Lower lobe of right lung (tissue), 2 donors: Measurements from ENCODE around the gene KTN1. TPM values are rescaled to one million over a fixed set of nuclear protein-coding genes. Genes with fewer than 3 reads are reported as not detected.
A peak's percentile ranks its signal among the peaks of the same experiment; 100 is the strongest.

Experiments used
- ATAC-seq, 2 donors: fragments of 200-7000 bp; cut with Tn5 transposase; one replicate each; pipeline ENCODE4 v1.9.1; 2020 to 2022; ENCODE audit warnings: mild to moderate bottlenecking in 2 of 2, moderate library complexity in 2 of 2
- DNase-seq: peaks from one replicate; pipeline ENCODE4 v3.0.0-alpha.2; 2020
- H3K27ac ChIP-seq: fragments of 200-600 bp; one replicate; pipeline ENCODE4 v1.8.0; 2022
- H3K27me3 ChIP-seq: fragments of 200-600 bp; one replicate; pipeline ENCODE4 v1.8.0; 2022; ENCODE audit warnings: low read depth
- H3K36me3 ChIP-seq: fragments of 200-600 bp; one replicate; pipeline ENCODE4 v1.8.0; 2022; ENCODE audit warnings: mild to moderate bottlenecking
- H3K4me1 ChIP-seq: fragments of 200-600 bp; one replicate; pipeline ENCODE4 v1.8.0; 2022
- H3K4me3 ChIP-seq: fragments of 200-600 bp; one replicate; pipeline ENCODE4 v1.8.0; 2022; ENCODE audit warnings: mild to moderate bottlenecking
- H3K9me3 ChIP-seq: fragments of 200-600 bp; one replicate; pipeline ENCODE4 v1.8.0; 2022
- intact Hi-C: fragments of 100-400 bp; cut with DNase I; formaldehyde crosslinking; loops from one replicate; pipeline ENCODE4 v1.11.0; 2022
- total RNA-seq: library from RNA; stranded (reverse); fragmentation: NEBNext Ultra II Directional; extraction: Animal tissue kit (Norgen Biotek cat#: 25700); gene quantifications from one replicate; pipeline ENCODE4 v1.2.1, GENCODE V29; 2021
- TF ChIP-seq, protein P1 (sequence below): fragments of 200-600 bp; IDR thresholded peaks from one replicate; pipeline ENCODE4 v1.8.0; 2022; ENCODE audit warnings: antibody characterized with exemption, mild to moderate bottlenecking
- donor health status: DM: no; HTN: yes; CAD: no; lungs with severe emphysema.

Gene KTN1
- total RNA-seq, 1 donor from 2014 or later: 164 TPM

DNA sequence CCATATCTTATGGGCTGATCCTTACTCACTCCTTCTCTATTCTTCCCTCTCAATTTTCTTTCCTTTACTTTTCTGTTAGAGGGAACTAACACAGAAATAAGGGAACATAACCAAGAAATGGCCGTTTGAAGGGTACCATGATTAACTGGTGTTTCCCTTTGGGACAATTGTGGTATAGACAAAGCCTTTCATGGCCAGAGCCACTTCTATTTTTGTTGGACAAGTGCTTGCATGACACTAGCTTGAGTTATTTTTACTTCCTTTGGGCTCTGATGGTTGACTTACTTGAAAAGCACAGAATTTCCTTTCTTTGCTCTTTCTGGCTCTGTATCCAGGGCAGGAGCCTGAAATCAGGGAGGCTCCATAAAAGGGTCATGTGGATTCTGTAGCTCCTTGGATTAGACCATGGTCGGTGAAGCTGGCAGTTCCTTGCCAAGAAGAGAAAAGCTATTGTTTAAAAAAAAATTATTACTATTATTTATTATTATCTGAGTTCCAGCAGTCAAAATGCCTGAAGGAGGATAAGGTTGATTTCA is 130.6 kb downstream of the KTN1 start:
- TF ChIP-seq, protein P1, sequence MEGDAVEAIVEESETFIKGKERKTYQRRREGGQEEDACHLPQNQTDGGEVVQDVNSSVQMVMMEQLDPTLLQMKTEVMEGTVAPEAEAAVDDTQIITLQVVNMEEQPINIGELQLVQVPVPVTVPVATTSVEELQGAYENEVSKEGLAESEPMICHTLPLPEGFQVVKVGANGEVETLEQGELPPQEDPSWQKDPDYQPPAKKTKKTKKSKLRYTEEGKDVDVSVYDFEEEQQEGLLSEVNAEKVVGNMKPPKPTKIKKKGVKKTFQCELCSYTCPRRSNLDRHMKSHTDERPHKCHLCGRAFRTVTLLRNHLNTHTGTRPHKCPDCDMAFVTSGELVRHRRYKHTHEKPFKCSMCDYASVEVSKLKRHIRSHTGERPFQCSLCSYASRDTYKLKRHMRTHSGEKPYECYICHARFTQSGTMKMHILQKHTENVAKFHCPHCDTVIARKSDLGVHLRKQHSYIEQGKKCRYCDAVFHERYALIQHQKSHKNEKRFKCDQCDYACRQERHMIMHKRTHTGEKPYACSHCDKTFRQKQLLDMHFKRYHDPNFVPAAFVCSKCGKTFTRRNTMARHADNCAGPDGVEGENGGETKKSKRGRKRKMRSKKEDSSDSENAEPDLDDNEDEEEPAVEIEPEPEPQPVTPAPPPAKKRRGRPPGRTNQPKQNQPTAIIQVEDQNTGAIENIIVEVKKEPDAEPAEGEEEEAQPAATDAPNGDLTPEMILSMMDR: no peak
- H3K36me3 ChIP-seq: no peaks in the 10 kb centered on the region
- DNase-seq (no peak), ATAC-seq (no peak)
- no peaks in the 10 kb centered on the region for H3K27me3 ChIP-seq
- H3K27ac ChIP-seq: no peak overlapping the region
- H3K4me1 ChIP-seq: peaks cover 7% of the 10 kb centered on the region
- intact Hi-C loops: no loop called here
- H3K4me3 ChIP-seq: no peak overlapping the region
- H3K9me3 ChIP-seq: no peaks in the 10 kb centered on the region

DNA sequence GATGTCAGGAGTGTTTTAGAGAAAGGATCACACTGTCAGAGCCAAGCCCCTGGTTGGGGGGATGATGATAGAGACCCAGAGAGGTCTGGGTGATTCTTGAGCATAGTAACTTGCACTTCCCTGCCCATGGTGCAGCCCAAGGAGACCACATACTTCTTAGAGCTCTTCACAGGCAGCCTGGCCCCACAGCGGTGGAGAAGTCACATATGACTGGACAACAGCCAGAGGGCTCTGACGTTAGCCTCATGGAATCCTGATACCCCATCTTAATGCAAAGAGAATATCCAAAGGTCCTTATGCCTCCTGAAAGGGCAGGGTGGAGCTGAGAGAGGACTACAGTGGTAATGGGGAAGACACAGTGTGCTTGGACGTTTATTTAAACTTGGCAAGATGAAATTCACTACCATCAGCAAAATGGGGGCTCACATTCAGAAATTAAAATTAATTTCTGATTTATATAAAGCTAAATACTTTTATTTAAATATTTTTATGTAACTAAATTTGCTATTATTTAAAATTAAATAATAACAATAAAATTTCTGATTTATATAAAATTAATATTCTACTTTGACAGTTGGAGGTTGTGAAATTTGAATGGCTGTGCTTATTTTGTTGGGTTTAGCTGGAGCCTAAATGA is 131.3 kb downstream of the KTN1 start:
- TF ChIP-seq, protein P1: no peak
- Histone ChIP-seq H3K9me3 (no peaks in the 10 kb centered on the region), H3K27me3 (no peaks in the 10 kb centered on the region), H3K36me3 (no peaks in the 10 kb centered on the region), H3K27ac (no peak overlapping the region), H3K4me3 (no peak overlapping the region), H3K4me1 (peaks cover 5% of the 10 kb centered on the region)
- intact Hi-C loops: no loop called here
- ATAC-seq (peak in 1 of 2 donors; percentile 16), DNase-seq (no peak)

DNA sequence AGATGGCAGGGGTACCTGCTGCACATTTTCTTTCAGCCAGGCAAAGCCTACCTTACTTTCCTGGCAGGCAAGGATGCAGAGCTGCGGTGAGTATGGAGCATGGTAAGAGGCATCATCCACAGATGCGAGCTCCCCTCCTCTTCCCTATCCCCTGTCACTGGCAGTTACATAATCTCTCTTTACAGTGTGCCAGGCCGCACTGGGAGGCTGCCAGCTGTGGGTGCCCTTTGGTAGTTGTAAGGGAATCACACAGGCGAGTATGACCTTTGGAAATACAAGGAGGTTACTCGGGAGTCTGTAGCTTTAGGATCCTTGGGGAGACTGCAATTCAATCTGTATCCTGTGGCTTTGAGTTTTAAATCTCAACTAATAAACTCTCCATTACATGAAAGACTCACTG is 132.5 kb downstream of the KTN1 start:
- ATAC-seq (no peak), DNase-seq (no peak)
- TF ChIP-seq, protein P1: no peak
- Histone ChIP-seq H3K4me1 (no peaks in the 10 kb centered on the region), H3K27ac (no peak overlapping the region), H3K9me3 (no peaks in the 10 kb centered on the region), H3K27me3 (no peaks in the 10 kb centered on the region), H3K4me3 (no peak overlapping the region), H3K36me3 (no peaks in the 10 kb centered on the region)
- intact Hi-C loops: no loop called here

DNA sequence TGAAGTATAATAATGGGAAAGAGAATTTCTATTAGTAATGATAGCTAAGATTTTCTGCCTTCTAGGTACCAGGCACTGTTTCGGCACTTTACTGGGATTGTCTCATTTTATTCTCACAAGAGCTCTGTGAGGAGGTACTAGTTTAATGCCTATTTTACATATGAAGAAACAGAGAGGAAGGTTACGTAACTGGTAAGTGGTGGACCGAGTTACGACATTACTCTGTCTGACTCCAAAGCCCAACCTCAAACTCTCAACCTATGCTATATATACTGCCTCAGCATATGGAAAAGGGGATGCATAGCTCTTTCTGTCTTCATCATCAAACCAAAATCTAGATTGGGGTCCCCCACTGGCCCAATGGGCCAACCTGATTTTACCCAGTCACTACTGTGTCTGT is 133.5 kb downstream of the KTN1 start:
- H3K9me3 ChIP-seq: no peaks in the 10 kb centered on the region
- no peaks in the 10 kb centered on the region for H3K27me3 ChIP-seq
- DNase-seq: no peak
- TF ChIP-seq, protein P1: no peak
- no peak for ATAC-seq
- no peak overlapping the region for H3K27ac ChIP-seq
- H3K36me3 ChIP-seq: no peaks in the 10 kb centered on the region
- no peak overlapping the region for H3K4me3 ChIP-seq
- no peaks in the 10 kb centered on the region for H3K4me1 ChIP-seq
- intact Hi-C loops: no loop called here

DNA sequence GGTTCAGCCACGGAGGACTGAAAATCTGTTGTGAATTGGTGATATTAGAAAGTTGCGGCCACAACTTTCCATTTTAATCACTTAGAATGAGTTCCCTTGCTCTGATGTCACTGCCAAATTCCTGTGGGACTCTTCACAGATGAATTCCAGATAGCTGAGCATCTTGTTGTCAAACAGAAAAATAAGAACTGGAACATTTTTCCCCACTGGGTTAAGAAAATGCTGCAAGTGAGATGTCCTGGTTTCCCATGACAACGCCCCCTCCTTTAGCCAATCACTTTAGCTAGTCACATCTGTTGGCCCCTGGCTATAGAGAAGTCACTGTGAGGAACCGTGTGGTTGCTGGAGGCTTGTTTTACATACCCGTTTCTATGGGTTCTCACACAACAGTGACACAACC is 135.9 kb downstream of the KTN1 start:
- Histone ChIP-seq H3K4me1 (no peaks in the 10 kb centered on the region), H3K4me3 (no peak overlapping the region), H3K27me3 (no peaks in the 10 kb centered on the region), H3K27ac (no peak overlapping the region), H3K9me3 (no peaks in the 10 kb centered on the region), H3K36me3 (no peaks in the 10 kb centered on the region)
- TF ChIP-seq, protein P1: no peak
- DNase-seq: no peak
- ATAC-seq: peak in 1 of 2 donors; percentile 68
- intact Hi-C loops: no loop called here
